Muscle of back (tissue), 11 donors: ENCODE results near the gene FLOT2. TPM values are rescaled to one million over a fixed set of nuclear protein-coding genes. Genes with fewer than 3 reads are reported as not detected.
"Not testable (repeated sequence)": the region's sequence is repeated elsewhere in the genome, so short reads cannot be mapped to it uniquely, and the experiment has no call there.

Experiments used
- DNase-seq, 3 donors: peaks; one replicate each; pipeline versions ENCODE4 v3.0.0 to v3.0.0-alpha.2; 2013
- polyA plus RNA-seq, 10 donors: library from polyadenylated mRNA; unstranded; fragments of 120-200 nt; gene quantifications; one replicate each; pipeline ENCODE4 v1.2.1, GENCODE V29; 2013; ENCODE audit not compliant: insufficient read length in 10 of 10

Gene FLOT2
- polyA plus RNA-seq, 10 donors: 55.3 to 75.0 (median 66.1) TPM

- no peak for DNase-seq
Measured at GRCh38 chr17:28918295-28918694, 20.8 kb upstream of the FLOT2 start.

GRCh38 chr17:28917465-28917864 is 19.9 kb upstream of the FLOT2 start:
- no peak for DNase-seq

- DNase-seq: no peak
Measured at GRCh38 chr17:28917029-28917428, 19.5 kb upstream of the FLOT2 start.

- DNase-seq: peak in 1 of 3 donors; percentile 46
Measured at GRCh38 chr17:28916302-28916934, 18.9 kb upstream of the FLOT2 start.

- DNase-seq: no peak
Measured at GRCh38 chr17:28912938-28913333, 15.4 kb upstream of the FLOT2 start.

GRCh38 chr17:28912281-28912937 is 14.9 kb upstream of the FLOT2 start:
- DNase-seq: no peak

GRCh38 chr17:28911411-28912045 is 14.0 kb upstream of the FLOT2 start:
- no peak for DNase-seq

- no peak for DNase-seq
Measured at GRCh38 chr17:28910534-28910933, 13.0 kb upstream of the FLOT2 start.

GRCh38 chr17:28908640-28909167 is 11.2 kb upstream of the FLOT2 start:
- peak; percentile 52 to 71 (median 69) for DNase-seq

- no peak for DNase-seq
Measured at GRCh38 chr17:28907709-28908475, 10.4 kb upstream of the FLOT2 start.

- peak in 1 of 3 donors; percentile 20 for DNase-seq
Measured at GRCh38 chr17:28906706-28907438, 9.3 kb upstream of the FLOT2 start.

- no peak for DNase-seq
Measured at GRCh38 chr17:28906276-28906675, 8.7 kb upstream of the FLOT2 start.

GRCh38 chr17:28904800-28905199 is 7.3 kb upstream of the FLOT2 start:
- no peak for DNase-seq

GRCh38 chr17:28903546-28903841 is 6.0 kb upstream of the FLOT2 start:
- DNase-seq: not testable (repeated sequence)

GRCh38 chr17:28902819-28903545 is 5.4 kb upstream of the FLOT2 start, which contains the start of gene DHRS13:
Gene DHRS13 (minus strand): TSS chr17:28903079. CDS start chr17:28902944, 135 bp downstream.
- DNase-seq: peak; percentile 86 to 93 (median 92)

GRCh38 chr17:28901866-28902818 is 4.6 kb upstream of the FLOT2 start:
- peak in 1 of 3 donors; percentile 67 for DNase-seq

GRCh38 chr17:28900986-28901726 is 3.6 kb upstream of the FLOT2 start:
- no peak for DNase-seq

GRCh38 chr17:28899212-28899815 is 1.8 kb upstream of the FLOT2 start:
- DNase-seq: no peak
